ENCODE measurements around the gene FAM180B. TPM values are rescaled to one million over a fixed set of nuclear protein-coding genes. Genes with fewer than 3 reads are reported as not detected.

The FAM180B gene
- total and polyA plus RNA-seq, 2 of the 8 experiments (the other 6 are each of a cell fraction or from before 2014, with no cell fraction given) = 0.09 TPM; not detected in 1

DNA sequence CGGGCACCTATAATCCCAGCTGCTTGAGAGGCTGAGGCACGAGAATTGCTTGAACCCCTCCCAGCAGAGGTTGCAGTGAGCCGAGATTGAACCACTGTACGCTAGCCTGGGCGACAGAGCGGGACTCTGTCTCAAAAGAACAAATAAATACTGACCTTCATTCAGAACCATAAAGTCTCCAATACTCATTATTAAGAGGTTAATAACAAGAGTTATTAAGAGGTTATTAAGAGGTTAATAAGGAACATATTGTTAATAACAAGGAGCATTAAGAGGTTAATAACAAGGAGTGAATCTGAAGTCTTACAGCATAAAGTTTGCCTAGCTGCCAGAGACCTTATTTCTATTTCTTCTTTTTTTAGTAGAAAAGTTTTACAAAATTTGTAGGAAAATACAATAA, 41.2 kb upstream of the FAM180B start:
- Histone ChIP-seq H2AFZ (ENCODE audit: low read length) (no peak overlapping the region), H3K23me2 (ENCODE audit: low read depth, low read length) (no peaks in the 10 kb centered on the region), H3K14ac (ENCODE audit: insufficient read length) (no peak overlapping the region), H3K9me3 (ENCODE audit: insufficient read depth in 2 of 2, low read depth in 1 of 2, low read length in 1 of 2) (no peaks in the 10 kb centered on the region), H2BK15ac (ENCODE audit: low read length) (no peak overlapping the region), H3K23ac (ENCODE audit: insufficient read length) (no peak overlapping the region), H3K4me1 (replicated peaks in 1 of 4; ENCODE audit: control insufficient read depth in 3 of 4, insufficient read depth in 4 of 4, low read length in 3 of 4) (peaks cover 0 to 2% (median 0%) of the 10 kb centered on the region in 4 experiments; a peak in 1 of 7 replicates), H4K8ac (ENCODE audit: extremely low read depth, insufficient read depth, low read length) (no peak overlapping the region), H3K4me3 (ENCODE audit: extremely low read depth in 1 of 4, insufficient read depth in 2 of 4, low read depth in 3 of 4, low read length in 4 of 4) (no peak overlapping the region), H3K18ac (ENCODE audit: extremely low read depth, low read length) (no peak overlapping the region), H2BK20ac (ENCODE audit: low read length) (no peak overlapping the region), H3K79me2 (ENCODE audit: control insufficient read depth in 1 of 2, insufficient read depth in 2 of 2, low read length in 2 of 2) (peaks cover 63 to 99% of the 10 kb centered on the region in 2 experiments), H3K4ac (replicated peaks; ENCODE audit: insufficient read length, low read depth, low read length) (no peak overlapping the region), H4K91ac (replicated peaks; ENCODE audit: insufficient read length, low read length) (no peak overlapping the region), H3K56ac (replicated peaks; ENCODE audit: insufficient read length, low read depth, low read length) (no peak overlapping the region), H4K5ac (ENCODE audit: insufficient read length, low read depth, low read length) (no peak overlapping the region), H4K20me1 (replicated peaks in 1 of 2; ENCODE audit: control insufficient read depth in 1 of 2, insufficient read depth in 2 of 2, low read length in 2 of 2) (peaks cover 25 to 31% of the 10 kb centered on the region in 2 experiments), H3K27ac (ENCODE audit: low read depth, low read length) (no peak overlapping the region), H2AK5ac (ENCODE audit: low read depth, low read length) (no peak overlapping the region), H2BK5ac (ENCODE audit: low read depth, low read length) (no peak overlapping the region), H2BK120ac (replicated peaks; ENCODE audit: low read depth, low read length) (no peak overlapping the region), H2BK12ac (ENCODE audit: low read depth, low read length) (no peak overlapping the region), H3K9ac (replicated peaks in 1 of 4; ENCODE audit: extremely low read depth in 1 of 4, low read depth in 3 of 4, low read length in 3 of 4) (no peak overlapping the region), H3K4me2 (ENCODE audit: insufficient read depth in 1 of 2, low read depth in 2 of 2, low read length in 2 of 2) (no peak overlapping the region), H3K36me3 (ENCODE audit: control insufficient read depth in 2 of 4, insufficient read depth in 4 of 4, low read length in 3 of 4) (no peaks in the 10 kb centered on the region; a peak in 2 of 8 replicates), H3K27me3 (replicated peaks in 1 of 4; ENCODE audit: control insufficient read depth in 3 of 4, extremely low read depth in 1 of 4, insufficient read depth in 3 of 4, low read length in 3 of 4) (no peaks in the 10 kb centered on the region), H3K79me1 (ENCODE audit: low read depth, low read length) (peaks cover 2% of the 10 kb centered on the region)
- DNase-seq (ENCODE audit: low read depth in 1 of 2, low spot score in 2 of 2) (no peak), FAIRE-seq (no peak)
- 100% methylated on average over 6 of the region's 6 CpGs; no CpG with 5 or more reads in 1 of the 2 experiments for WGBS, 2 experiments (ENCODE audit: extremely low coverage in 1 of 2, insufficient coverage in 1 of 2, insufficient read length in 1 of 2, insufficient replicate concordance in 2 of 2, low coverage in 1 of 2, low lambda C conversion rate in 2 of 2, missing lambda C conversion rate in 1 of 2)
- POLR2A ChIA-PET (ENCODE audit: partially characterized antibody) = interaction anchor here (1.1 to 2.8 kb wide), 5 partner anchors 9 to 29 kb away, joined by 3 to 7 read pairs (median 5); partner anchors contain the start of gene PTPMT1
- TF ChIP-seq CTBP2 (IDR thresholded peaks at IDR 0.05; ENCODE audit: borderline replicate concordance, insufficient read depth, insufficient read length, low read length) (no peak), SIRT6 (IDR thresholded peaks at IDR 0.05; ENCODE audit: low read length) (no peak), RNF2 (IDR thresholded peaks at IDR 0.05; ENCODE audit: borderline replicate concordance, low read depth, low read length, missing control alignments, poor library complexity, severe bottlenecking) (no peak), GTF2F1 (IDR thresholded peaks at IDR 0.05; ENCODE audit: borderline replicate concordance, low read depth, low read length) (no peak), SP2 (IDR thresholded peaks at IDR 0.05; ENCODE audit: low read length) (no peak), SIX5 (IDR thresholded peaks at IDR 0.05; ENCODE audit: low read depth, low read length) (no peak)
- TF ChIP-seq, protein P1, sequence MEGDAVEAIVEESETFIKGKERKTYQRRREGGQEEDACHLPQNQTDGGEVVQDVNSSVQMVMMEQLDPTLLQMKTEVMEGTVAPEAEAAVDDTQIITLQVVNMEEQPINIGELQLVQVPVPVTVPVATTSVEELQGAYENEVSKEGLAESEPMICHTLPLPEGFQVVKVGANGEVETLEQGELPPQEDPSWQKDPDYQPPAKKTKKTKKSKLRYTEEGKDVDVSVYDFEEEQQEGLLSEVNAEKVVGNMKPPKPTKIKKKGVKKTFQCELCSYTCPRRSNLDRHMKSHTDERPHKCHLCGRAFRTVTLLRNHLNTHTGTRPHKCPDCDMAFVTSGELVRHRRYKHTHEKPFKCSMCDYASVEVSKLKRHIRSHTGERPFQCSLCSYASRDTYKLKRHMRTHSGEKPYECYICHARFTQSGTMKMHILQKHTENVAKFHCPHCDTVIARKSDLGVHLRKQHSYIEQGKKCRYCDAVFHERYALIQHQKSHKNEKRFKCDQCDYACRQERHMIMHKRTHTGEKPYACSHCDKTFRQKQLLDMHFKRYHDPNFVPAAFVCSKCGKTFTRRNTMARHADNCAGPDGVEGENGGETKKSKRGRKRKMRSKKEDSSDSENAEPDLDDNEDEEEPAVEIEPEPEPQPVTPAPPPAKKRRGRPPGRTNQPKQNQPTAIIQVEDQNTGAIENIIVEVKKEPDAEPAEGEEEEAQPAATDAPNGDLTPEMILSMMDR (IDR thresholded peaks at IDR 0.05; ENCODE audit: control extremely low read depth in 1 of 3, insufficient read depth in 1 of 3, low read depth in 1 of 3, low read length in 3 of 3) = no peak
- CTCF ChIA-PET (ENCODE audit: partially characterized antibody) = interaction anchor here (0.6 to 0.7 kb wide), 3 partner anchors 14 to 286 kb away, joined by 3 read pairs; no protein-coding TSS in a partner anchor
